HepG2 (cell line): ENCODE results near the gene HSF2BP. TPM values are rescaled to one million over a fixed set of nuclear protein-coding genes. Genes with fewer than 3 reads are reported as not detected.

Source experiments
- ATAD3A ChIP-seq: sonication (generic); formaldehyde crosslinking; IDR thresholded peaks from 2 replicates; pipeline ENCODE4 v1.4.0; 2020; ENCODE audit warnings: missing genetic modification reagents
- ERF ChIP-seq: IDR thresholded peaks from 2 replicates; pipeline ENCODE4 v1.6.1; 2018; ENCODE audit warnings: missing biosample characterization, missing genetic modification reagents
- FOXM1 ChIP-seq: sonication (generic); formaldehyde crosslinking; IDR thresholded peaks from 2 replicates; pipeline ENCODE4 v1.5.0; 2020; ENCODE audit warnings: missing genetic modification reagents
- JUN ChIP-seq: sonication (generic); formaldehyde crosslinking; IDR thresholded peaks from 2 replicates; pipeline ENCODE4 v1.4.0; 2020; ENCODE audit warnings: mild to moderate bottlenecking, missing genetic modification reagents
- NFKB2 ChIP-seq: sonication (generic); formaldehyde crosslinking; IDR thresholded peaks from 2 replicates; pipeline ENCODE4 v1.4.0; 2020; ENCODE audit warnings: missing genetic modification reagents, borderline replicate concordance
- ZKSCAN1 ChIP-seq: fragments of 150-350 bp; IDR thresholded peaks from 2 replicates; pipeline ENCODE4 v1.6.1; 2014; ENCODE audit warnings: low read length
- ZNF709 ChIP-seq: sonication (generic); formaldehyde crosslinking; IDR thresholded peaks from 2 replicates; pipeline ENCODE4 v1.5.0; 2020; ENCODE audit warnings: mild to moderate bottlenecking, missing genetic modification reagents
- polyA plus RNA-seq, 8 experiments: library from polyadenylated mRNA; depleted of rRNA in 3 of 8; stranded (reverse) in 7 of 8; unstranded in 1 of 8; fragments of >200 nt; fragmentation: Illumina TruSeq in 4 of 8; extraction: Trizol in 4 of 8; gene quantifications; 2 replicates each; pipeline versions ENCODE4 v1.2.1 to v1.2.3, GENCODE V29; 2011 to 2016; ENCODE audit warnings: low read depth in 4 of 8, missing spikeins in 1 of 8, mixed read lengths in 1 of 8; ENCODE audit not compliant: insufficient read depth in 1 of 8
- total RNA-seq, 5 experiments: library from RNA; depleted of rRNA; stranded (reverse); fragments of >200 nt; fragmentation: Illumina TruSeq; extraction: Trizol; gene quantifications; 2 replicates each; pipeline ENCODE4 v1.2.3, GENCODE V29; 2016; ENCODE audit warnings: low read depth in 1 of 5
- TF ChIP-seq, protein P1 (sequence below): sonication (generic); formaldehyde crosslinking; IDR thresholded peaks from 2 replicates; pipeline ENCODE4 v1.4.0; 2020; ENCODE audit warnings: mild to moderate bottlenecking, low read depth, missing genetic modification reagents
- TF ChIP-seq, protein P2 (sequence below): sonication (generic); formaldehyde crosslinking; IDR thresholded peaks from 2 replicates; pipeline ENCODE4 v1.4.0; 2020; ENCODE audit warnings: mild to moderate bottlenecking, missing genetic modification reagents, borderline replicate concordance
- TF ChIP-seq, protein P3 (sequence below): sonication (generic); formaldehyde crosslinking; IDR thresholded peaks from 2 replicates; pipeline ENCODE4 v1.4.0; 2020; ENCODE audit warnings: missing genetic modification reagents
- TF ChIP-seq, protein P4 (sequence below): IDR thresholded peaks from 2 replicates; pipeline ENCODE4 v1.6.1; 2012; ENCODE audit warnings: low read depth, low read length, improper control_type of control experiment
- TF ChIP-seq, protein P5 (sequence below): sonication (generic); formaldehyde crosslinking; IDR thresholded peaks from 2 replicates; pipeline ENCODE4 v1.8.1; 2023; ENCODE audit warnings: mild to moderate bottlenecking, missing genetic modification reagents
- TF ChIP-seq, protein P6 (sequence below): sonication (generic); formaldehyde crosslinking; IDR thresholded peaks from 2 replicates; pipeline ENCODE4 v1.5.0; 2020; ENCODE audit warnings: missing genetic modification reagents
- TF ChIP-seq, protein P7 (sequence below): sonication (generic); formaldehyde crosslinking; IDR thresholded peaks from 2 replicates; pipeline ENCODE4 v1.4.0; 2020; ENCODE audit warnings: missing genetic modification reagents

The HSF2BP gene
- total and polyA plus RNA-seq, 2 of the 13 experiments (the other 11 are each of a cell fraction or from before 2014, with no cell fraction given): 0.67 to 2.2 TPM

DNA sequence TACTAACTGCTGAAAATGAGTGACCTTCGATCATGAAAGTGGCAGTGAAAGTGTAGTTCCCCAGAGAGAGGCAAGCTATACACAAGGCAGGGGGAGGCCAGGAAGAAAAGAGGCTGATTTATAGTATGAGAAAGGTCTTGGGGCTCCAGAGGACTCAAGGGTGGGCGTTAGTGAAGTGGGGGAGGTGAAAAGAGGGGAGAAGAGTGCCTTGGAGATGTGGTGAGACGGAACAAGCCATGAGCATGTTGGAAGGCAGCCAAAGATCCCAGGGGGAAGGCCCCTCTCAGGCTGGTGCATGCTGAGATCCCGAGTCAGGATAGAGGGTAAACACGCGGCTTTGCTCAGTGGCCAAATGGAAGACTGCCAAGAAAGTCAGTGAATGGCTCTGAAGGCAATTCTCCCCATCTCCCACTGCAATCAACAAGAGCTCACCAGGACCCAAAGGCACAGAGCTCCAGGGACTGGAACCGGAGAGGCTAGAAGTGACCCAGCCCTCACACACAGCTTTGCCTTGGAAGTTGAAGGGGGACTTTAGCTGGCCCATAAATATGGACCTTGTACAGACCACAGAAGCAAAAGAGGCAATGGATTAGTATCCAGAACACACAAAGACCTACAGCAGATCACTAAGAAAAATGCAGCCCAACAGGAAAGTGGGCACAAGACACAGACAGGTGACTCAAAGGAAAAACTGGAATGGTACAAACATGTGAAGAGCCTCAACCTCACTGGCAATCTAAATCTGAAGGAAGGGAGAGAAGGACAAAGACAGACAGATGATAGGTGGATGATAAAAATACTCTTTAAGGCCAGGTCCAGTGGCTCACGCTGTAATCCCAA, 49.6 kb downstream of the HSF2BP start (continued):
- TF ChIP-seq, protein P1, sequence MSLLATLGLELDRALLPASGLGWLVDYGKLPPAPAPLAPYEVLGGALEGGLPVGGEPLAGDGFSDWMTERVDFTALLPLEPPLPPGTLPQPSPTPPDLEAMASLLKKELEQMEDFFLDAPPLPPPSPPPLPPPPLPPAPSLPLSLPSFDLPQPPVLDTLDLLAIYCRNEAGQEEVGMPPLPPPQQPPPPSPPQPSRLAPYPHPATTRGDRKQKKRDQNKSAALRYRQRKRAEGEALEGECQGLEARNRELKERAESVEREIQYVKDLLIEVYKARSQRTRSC: no peak
- TF ChIP-seq, protein P2, sequence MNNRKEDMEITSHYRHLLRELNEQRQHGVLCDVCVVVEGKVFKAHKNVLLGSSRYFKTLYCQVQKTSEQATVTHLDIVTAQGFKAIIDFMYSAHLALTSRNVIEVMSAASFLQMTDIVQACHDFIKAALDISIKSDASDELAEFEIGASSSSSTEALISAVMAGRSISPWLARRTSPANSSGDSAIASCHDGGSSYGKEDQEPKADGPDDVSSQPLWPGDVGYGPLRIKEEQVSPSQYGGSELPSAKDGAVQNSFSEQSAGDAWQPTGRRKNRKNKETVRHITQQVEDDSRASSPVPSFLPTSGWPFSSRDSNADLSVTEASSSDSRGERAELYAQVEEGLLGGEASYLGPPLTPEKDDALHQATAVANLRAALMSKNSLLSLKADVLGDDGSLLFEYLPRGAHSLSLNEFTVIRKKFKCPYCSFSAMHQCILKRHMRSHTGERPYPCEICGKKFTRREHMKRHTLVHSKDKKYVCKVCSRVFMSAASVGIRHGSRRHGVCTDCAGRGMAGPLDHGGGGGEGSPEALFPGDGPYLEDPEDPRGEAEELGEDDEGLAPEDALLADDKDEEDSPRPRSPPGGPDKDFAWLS (CRISPR knock-in tag): no peak
- TF ChIP-seq, protein P3, sequence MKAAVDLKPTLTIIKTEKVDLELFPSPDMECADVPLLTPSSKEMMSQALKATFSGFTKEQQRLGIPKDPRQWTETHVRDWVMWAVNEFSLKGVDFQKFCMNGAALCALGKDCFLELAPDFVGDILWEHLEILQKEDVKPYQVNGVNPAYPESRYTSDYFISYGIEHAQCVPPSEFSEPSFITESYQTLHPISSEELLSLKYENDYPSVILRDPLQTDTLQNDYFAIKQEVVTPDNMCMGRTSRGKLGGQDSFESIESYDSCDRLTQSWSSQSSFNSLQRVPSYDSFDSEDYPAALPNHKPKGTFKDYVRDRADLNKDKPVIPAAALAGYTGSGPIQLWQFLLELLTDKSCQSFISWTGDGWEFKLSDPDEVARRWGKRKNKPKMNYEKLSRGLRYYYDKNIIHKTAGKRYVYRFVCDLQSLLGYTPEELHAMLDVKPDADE (CRISPR knock-in tag): no peak
- TF ChIP-seq, protein P4, sequence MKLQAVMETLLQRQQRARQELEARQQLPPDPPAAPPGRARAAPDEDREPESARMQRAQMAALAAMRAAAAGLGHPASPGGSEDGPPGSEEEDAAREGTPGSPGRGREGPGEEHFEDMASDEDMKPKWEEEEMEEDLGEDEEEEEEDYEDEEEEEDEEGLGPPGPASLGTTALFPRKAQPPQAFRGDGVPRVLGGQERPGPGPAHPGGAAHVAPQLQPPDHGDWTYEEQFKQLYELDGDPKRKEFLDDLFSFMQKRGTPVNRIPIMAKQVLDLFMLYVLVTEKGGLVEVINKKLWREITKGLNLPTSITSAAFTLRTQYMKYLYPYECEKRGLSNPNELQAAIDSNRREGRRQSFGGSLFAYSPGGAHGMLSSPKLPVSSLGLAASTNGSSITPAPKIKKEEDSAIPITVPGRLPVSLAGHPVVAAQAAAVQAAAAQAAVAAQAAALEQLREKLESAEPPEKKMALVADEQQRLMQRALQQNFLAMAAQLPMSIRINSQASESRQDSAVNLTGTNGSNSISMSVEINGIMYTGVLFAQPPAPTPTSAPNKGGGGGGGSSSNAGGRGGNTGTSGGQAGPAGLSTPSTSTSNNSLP: no peak
- TF ChIP-seq, protein P5, sequence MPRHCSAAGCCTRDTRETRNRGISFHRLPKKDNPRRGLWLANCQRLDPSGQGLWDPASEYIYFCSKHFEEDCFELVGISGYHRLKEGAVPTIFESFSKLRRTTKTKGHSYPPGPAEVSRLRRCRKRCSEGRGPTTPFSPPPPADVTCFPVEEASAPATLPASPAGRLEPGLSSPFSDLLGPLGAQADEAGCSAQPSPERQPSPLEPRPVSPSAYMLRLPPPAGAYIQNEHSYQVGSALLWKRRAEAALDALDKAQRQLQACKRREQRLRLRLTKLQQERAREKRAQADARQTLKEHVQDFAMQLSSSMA (CRISPR knock-in tag): 0 out of 2 replicates have a peak, but pooled peaks have one; percentile 22
- TF ChIP-seq ERF (CRISPR knock-in tag) (no peak; the same call in 1 of the 2 replicates), ATAD3A (no peak), ZNF709 (no peak), JUN (CRISPR knock-in tag) (no peak), NFKB2 (CRISPR knock-in tag) (no peak; the same call in 1 of the 2 replicates), ZKSCAN1 (no peak), FOXM1 (no peak)
- TF ChIP-seq, protein P6, sequence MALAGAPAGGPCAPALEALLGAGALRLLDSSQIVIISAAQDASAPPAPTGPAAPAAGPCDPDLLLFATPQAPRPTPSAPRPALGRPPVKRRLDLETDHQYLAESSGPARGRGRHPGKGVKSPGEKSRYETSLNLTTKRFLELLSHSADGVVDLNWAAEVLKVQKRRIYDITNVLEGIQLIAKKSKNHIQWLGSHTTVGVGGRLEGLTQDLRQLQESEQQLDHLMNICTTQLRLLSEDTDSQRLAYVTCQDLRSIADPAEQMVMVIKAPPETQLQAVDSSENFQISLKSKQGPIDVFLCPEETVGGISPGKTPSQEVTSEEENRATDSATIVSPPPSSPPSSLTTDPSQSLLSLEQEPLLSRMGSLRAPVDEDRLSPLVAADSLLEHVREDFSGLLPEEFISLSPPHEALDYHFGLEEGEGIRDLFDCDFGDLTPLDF (CRISPR knock-in tag): no peak
- TF ChIP-seq, protein P7, sequence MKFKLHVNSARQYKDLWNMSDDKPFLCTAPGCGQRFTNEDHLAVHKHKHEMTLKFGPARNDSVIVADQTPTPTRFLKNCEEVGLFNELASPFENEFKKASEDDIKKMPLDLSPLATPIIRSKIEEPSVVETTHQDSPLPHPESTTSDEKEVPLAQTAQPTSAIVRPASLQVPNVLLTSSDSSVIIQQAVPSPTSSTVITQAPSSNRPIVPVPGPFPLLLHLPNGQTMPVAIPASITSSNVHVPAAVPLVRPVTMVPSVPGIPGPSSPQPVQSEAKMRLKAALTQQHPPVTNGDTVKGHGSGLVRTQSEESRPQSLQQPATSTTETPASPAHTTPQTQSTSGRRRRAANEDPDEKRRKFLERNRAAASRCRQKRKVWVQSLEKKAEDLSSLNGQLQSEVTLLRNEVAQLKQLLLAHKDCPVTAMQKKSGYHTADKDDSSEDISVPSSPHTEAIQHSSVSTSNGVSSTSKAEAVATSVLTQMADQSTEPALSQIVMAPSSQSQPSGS (CRISPR knock-in tag): no peak
